SK-N-SH treated with all-trans-retinoic acid at 6 μM for 48 hours (cell line): ENCODE measurements around the gene NLGN3.

Experiments
- ATAC-seq: fragments of 200-7000 bp; cut with Tn5 transposase; 3 replicates; pipeline ENCODE4 v1.9.1; 2020; ENCODE audit warnings: mild to moderate bottlenecking, moderate library complexity
- ARNTL ChIP-seq: fragments of 450-650 bp; formaldehyde crosslinking; IDR thresholded peaks from 2 replicates; pipeline ENCODE4 v1.5.0; 2020; ENCODE audit warnings: low read depth, mild to moderate bottlenecking, moderate library complexity, borderline replicate concordance
- BACH2 ChIP-seq: fragments of 250-450 bp; sonication (Bioruptor Pico); IDR thresholded peaks from 2 replicates; pipeline ENCODE4 v1.9.0; 2021; ENCODE audit warnings: mild to moderate bottlenecking, borderline replicate concordance
- CREB5 ChIP-seq: fragments of 250-450 bp; sonication (Bioruptor Pico); IDR thresholded peaks from 2 replicates; pipeline ENCODE4 v1.5.1; 2020; ENCODE audit warnings: low read depth, mild to moderate bottlenecking, moderate library complexity
- CSRNP3 ChIP-seq: fragments of 250-450 bp; sonication (Bioruptor Pico); IDR thresholded peaks from 2 replicates; pipeline ENCODE4 v1.5.1; 2021; ENCODE audit warnings: mild to moderate bottlenecking, moderate library complexity
- ESRRG ChIP-seq: fragments of 250-450 bp; sonication (Bioruptor Pico); IDR thresholded peaks from 2 replicates; pipeline ENCODE4 v1.6.1; 2021; ENCODE audit warnings: mild to moderate bottlenecking
- GLIS3 ChIP-seq: fragments of 250-450 bp; sonication (Bioruptor Pico); IDR thresholded peaks from 2 replicates; pipeline ENCODE4 v1.5.0; 2020; ENCODE audit warnings: mild to moderate bottlenecking, moderate library complexity
- ISL1 ChIP-seq: fragments of 250-450 bp; sonication (Bioruptor Pico); IDR thresholded peaks from 2 replicates; pipeline ENCODE4 v2.1.2; 2022; ENCODE audit warnings: mild to moderate bottlenecking, moderate library complexity
- PATZ1 ChIP-seq: fragments of 250-450 bp; sonication (Bioruptor Pico); IDR thresholded peaks from 2 replicates; pipeline ENCODE4 v1.8.0; 2020; ENCODE audit warnings: mild to moderate bottlenecking, moderate library complexity, borderline replicate concordance
- POU6F1 ChIP-seq: fragments of 250-450 bp; sonication (Bioruptor Pico); IDR thresholded peaks from 2 replicates; pipeline ENCODE4 v1.8.0; 2021; ENCODE audit warnings: low read depth, mild to moderate bottlenecking, moderate library complexity, borderline replicate concordance
- RARB ChIP-seq: fragments of 250-450 bp; sonication (Bioruptor Pico); IDR thresholded peaks from 2 replicates; pipeline ENCODE4 v1.8.0; 2021; ENCODE audit warnings: mild to moderate bottlenecking, moderate library complexity
- SNAI2 ChIP-seq: fragments of 250-450 bp; sonication (Bioruptor Pico); IDR thresholded peaks from 2 replicates; pipeline ENCODE4 v1.5.0; 2020; ENCODE audit warnings: mild to moderate bottlenecking, moderate library complexity
- TCF4 ChIP-seq: fragments of 250-450 bp; sonication (Bioruptor Pico); IDR thresholded peaks from 2 replicates; pipeline ENCODE4 v1.8.0; 2021; ENCODE audit warnings: mild to moderate bottlenecking, moderate library complexity, borderline replicate concordance
- TOX ChIP-seq: fragments of 250-450 bp; sonication (Bioruptor Pico); IDR thresholded peaks from 2 replicates; pipeline ENCODE4 v1.8.0; 2021; ENCODE audit warnings: mild to moderate bottlenecking, moderate library complexity, borderline replicate concordance
- TSHZ2 ChIP-seq: fragments of 250-450 bp; sonication (Bioruptor Pico); IDR thresholded peaks from 2 replicates; pipeline ENCODE4 v1.5.0; 2020; ENCODE audit warnings: mild to moderate bottlenecking, moderate library complexity
- ZC3H10 ChIP-seq: fragments of 250-450 bp; sonication (Bioruptor Pico); IDR thresholded peaks from 2 replicates; pipeline ENCODE4 v1.5.1; 2021; ENCODE audit warnings: mild to moderate bottlenecking, moderate library complexity
- ZFP30 ChIP-seq: fragments of 450-650 bp; formaldehyde crosslinking; IDR thresholded peaks from 2 replicates; pipeline ENCODE4 v1.5.0; 2022; ENCODE audit warnings: mild to moderate bottlenecking, moderate library complexity
- ZNF565 ChIP-seq: fragments of 450-650 bp; formaldehyde crosslinking; conservative IDR thresholded peaks from 2 replicates; pipeline ENCODE4 v1.5.0; 2020; ENCODE audit warnings: low read depth, mild to moderate bottlenecking, moderate library complexity
- ZNF8 ChIP-seq: fragments of 450-650 bp; formaldehyde crosslinking; IDR thresholded peaks from 2 replicates; pipeline ENCODE4 v1.5.0; 2020; ENCODE audit warnings: mild to moderate bottlenecking, moderate library complexity

The NLGN3 gene

GRCh38 chrX:71160475-71160874 is 15.8 kb downstream of the NLGN3 start:
- no peak for ATAC-seq
- TF ChIP-seq BACH2 (CRISPR knock-in tag) (no peak), ARNTL (no peak)

GRCh38 chrX:71162981-71163380 is 18.3 kb downstream of the NLGN3 start:
- no peak for ATAC-seq
- TF ChIP-seq ZC3H10 (CRISPR knock-in tag): no peak
- no peak for TF ChIP-seq ZFP30 (CRISPR knock-in tag)
- no peak for TF ChIP-seq ZNF565 (CRISPR knock-in tag)
- TF ChIP-seq ZNF8 (CRISPR knock-in tag): no peak
- no peak for TF ChIP-seq TSHZ2
- TF ChIP-seq ISL1 (CRISPR knock-in tag): no peak
- no peak for TF ChIP-seq RARB (CRISPR knock-in tag)
- no peak for TF ChIP-seq POU6F1 (CRISPR knock-in tag)
- TF ChIP-seq PATZ1 (CRISPR knock-in tag): no peak
- TF ChIP-seq SNAI2 (CRISPR knock-in tag): no peak
- TF ChIP-seq CSRNP3 (CRISPR knock-in tag): no peak
- TF ChIP-seq TCF4: no peak
- no peak for TF ChIP-seq ARNTL
- TF ChIP-seq, all 23 proteins: peak for 0

- no peak for ATAC-seq
Measured at GRCh38 chrX:71164071-71164470, 19.4 kb downstream of the NLGN3 start.

GRCh38 chrX:71166461-71166860 is 21.8 kb downstream of the NLGN3 start:
- ATAC-seq: no peak
- no peak for TF ChIP-seq TCF4
- TF ChIP-seq TOX: no peak
- TF ChIP-seq PATZ1 (CRISPR knock-in tag): no peak
- no peak for TF ChIP-seq BACH2 (CRISPR knock-in tag)
- no peak for TF ChIP-seq ISL1 (CRISPR knock-in tag)
- no peak for TF ChIP-seq CSRNP3 (CRISPR knock-in tag)
- TF ChIP-seq GLIS3: no peak
- TF ChIP-seq ESRRG (CRISPR knock-in tag): no peak
- no peak for TF ChIP-seq ZNF565 (CRISPR knock-in tag)
- no peak for TF ChIP-seq ZC3H10 (CRISPR knock-in tag)
- no peak for TF ChIP-seq CREB5

More at GRCh38 chrX:71164071-71164470, 19.4 kb downstream of the NLGN3 start:
- TF ChIP-seq BACH2 (CRISPR knock-in tag): no peak
- no peak for TF ChIP-seq PATZ1 (CRISPR knock-in tag)
- no peak for TF ChIP-seq GLIS3
